HepG2 (cell line): ENCODE results near the gene ATOSB. TPM values are rescaled to one million over a fixed set of nuclear protein-coding genes. Genes with fewer than 3 reads are reported as not detected.

Experiments used
- ADNP ChIP-seq: sonication (generic); formaldehyde crosslinking; IDR thresholded peaks from 2 replicates; pipeline ENCODE4 v1.4.0; 2020; ENCODE audit warnings: missing genetic modification reagents
- GABPA ChIP-seq, 2 experiments: IDR thresholded peaks; 2 replicates each; pipeline ENCODE4 v1.6.1; 2011 to 2016; ENCODE audit warnings: low read depth in 2 of 2, low read length in 1 of 2, missing biosample characterization in 1 of 2, missing genetic modification characterization in 1 of 2
- HOXA9 ChIP-seq: sonication (generic); formaldehyde crosslinking; IDR thresholded peaks from 2 replicates; pipeline ENCODE4 v1.8.1; 2022; ENCODE audit warnings: missing genetic modification reagents, mild to moderate bottlenecking, moderate library complexity, borderline replicate concordance
- MAFF ChIP-seq: IDR thresholded peaks from 2 replicates; pipeline ENCODE4 v1.6.1; 2011; ENCODE audit warnings: low read depth, low read length, improper control_type of control experiment
- MEF2D ChIP-seq: sonication (generic); formaldehyde crosslinking; IDR thresholded peaks from 2 replicates; pipeline ENCODE4 v1.5.1; 2020; ENCODE audit warnings: mild to moderate bottlenecking, missing genetic modification reagents
- MZF1 ChIP-seq: sonication (generic); formaldehyde crosslinking; IDR thresholded peaks from 2 replicates; pipeline ENCODE4 v1.8.1; 2023; ENCODE audit warnings: mild to moderate bottlenecking, missing genetic modification reagents, borderline replicate concordance
- NFYC ChIP-seq: IDR thresholded peaks from 2 replicates; pipeline ENCODE4 v1.6.1; 2016; ENCODE audit warnings: missing genetic modification reagents, missing compliant biosample characterization
- SYNCRIP ChIP-seq: fragments of 200-400 bp; formaldehyde crosslinking; IDR thresholded peaks from 2 replicates; pipeline ENCODE4 v1.6.1; 2018; ENCODE audit warnings: mild to moderate bottlenecking, low read depth, low read length; ENCODE audit not compliant: insufficient read depth
- WIZ ChIP-seq: sonication (generic); formaldehyde crosslinking; IDR thresholded peaks from 2 replicates; pipeline ENCODE4 v1.5.1; 2020; ENCODE audit warnings: mild to moderate bottlenecking, missing genetic modification reagents
- ZBTB3 ChIP-seq: sonication (generic); formaldehyde crosslinking; IDR thresholded peaks from 2 replicates; pipeline ENCODE4 v1.4.0; 2020; ENCODE audit warnings: low read depth, mild to moderate bottlenecking, moderate library complexity, missing genetic modification reagents, borderline replicate concordance
- ZNF20 ChIP-seq: sonication (generic); formaldehyde crosslinking; IDR thresholded peaks from 2 replicates; pipeline ENCODE4 v1.4.0; 2020; ENCODE audit warnings: mild to moderate bottlenecking, moderate library complexity, missing genetic modification reagents
- ZNF530 ChIP-seq: sonication (generic); formaldehyde crosslinking; IDR thresholded peaks from 2 replicates; pipeline ENCODE4 v1.5.0; 2020; ENCODE audit warnings: low read depth, mild to moderate bottlenecking, missing genetic modification reagents
- ZNF768 ChIP-seq: sonication (generic); formaldehyde crosslinking; IDR thresholded peaks from 2 replicates; pipeline ENCODE4 v1.4.0; 2020; ENCODE audit warnings: missing genetic modification reagents
- ZSCAN25 ChIP-seq: sonication (generic); formaldehyde crosslinking; IDR thresholded peaks from 2 replicates; pipeline ENCODE4 v1.8.0; 2022; ENCODE audit warnings: mild to moderate bottlenecking, missing genetic modification reagents
- polyA plus RNA-seq, 8 experiments: library from polyadenylated mRNA; depleted of rRNA in 3 of 8; stranded (reverse) in 7 of 8; unstranded in 1 of 8; fragments of >200 nt; fragmentation: Illumina TruSeq in 4 of 8; extraction: Trizol in 4 of 8; gene quantifications; 2 replicates each; pipeline versions ENCODE4 v1.2.1 to v1.2.3, GENCODE V29; 2011 to 2016; ENCODE audit warnings: low read depth in 4 of 8, missing spikeins in 1 of 8, mixed read lengths in 1 of 8; ENCODE audit not compliant: insufficient read depth in 1 of 8
- total RNA-seq, 5 experiments: library from RNA; depleted of rRNA; stranded (reverse); fragments of >200 nt; fragmentation: Illumina TruSeq; extraction: Trizol; gene quantifications; 2 replicates each; pipeline ENCODE4 v1.2.3, GENCODE V29; 2016; ENCODE audit warnings: low read depth in 1 of 5
- TF ChIP-seq, protein P1 (sequence below): sonication (generic); formaldehyde crosslinking; IDR thresholded peaks from 2 replicates; pipeline ENCODE4 v1.5.1; 2020; ENCODE audit warnings: mild to moderate bottlenecking, missing genetic modification reagents, moderate library complexity
- TF ChIP-seq, protein P2 (sequence below): sonication (generic); formaldehyde crosslinking; IDR thresholded peaks from 2 replicates; pipeline ENCODE4 v1.5.1; 2020; ENCODE audit warnings: mild to moderate bottlenecking, missing genetic modification reagents
- TF ChIP-seq, protein P3 (sequence below): sonication (generic); IDR thresholded peaks from 2 replicates; pipeline ENCODE4 v1.6.1; 2016; ENCODE audit warnings: low read depth, borderline replicate concordance
- TF ChIP-seq, protein P4 (sequence below): sonication (generic); formaldehyde crosslinking; IDR thresholded peaks from 2 replicates; pipeline ENCODE4 v1.5.0; 2020; ENCODE audit warnings: missing genetic modification reagents
- TF ChIP-seq, protein P5 (sequence below): sonication (generic); formaldehyde crosslinking; IDR thresholded peaks from 2 replicates; pipeline ENCODE4 v1.8.1; 2023; ENCODE audit warnings: missing genetic modification reagents, inconsistent platforms, borderline replicate concordance

Gene ATOSB
- total and polyA plus RNA-seq, 2 of the 13 experiments (the other 11 are each of a cell fraction or from before 2014, with no cell fraction given) = 1.9 to 6.4 TPM

DNA sequence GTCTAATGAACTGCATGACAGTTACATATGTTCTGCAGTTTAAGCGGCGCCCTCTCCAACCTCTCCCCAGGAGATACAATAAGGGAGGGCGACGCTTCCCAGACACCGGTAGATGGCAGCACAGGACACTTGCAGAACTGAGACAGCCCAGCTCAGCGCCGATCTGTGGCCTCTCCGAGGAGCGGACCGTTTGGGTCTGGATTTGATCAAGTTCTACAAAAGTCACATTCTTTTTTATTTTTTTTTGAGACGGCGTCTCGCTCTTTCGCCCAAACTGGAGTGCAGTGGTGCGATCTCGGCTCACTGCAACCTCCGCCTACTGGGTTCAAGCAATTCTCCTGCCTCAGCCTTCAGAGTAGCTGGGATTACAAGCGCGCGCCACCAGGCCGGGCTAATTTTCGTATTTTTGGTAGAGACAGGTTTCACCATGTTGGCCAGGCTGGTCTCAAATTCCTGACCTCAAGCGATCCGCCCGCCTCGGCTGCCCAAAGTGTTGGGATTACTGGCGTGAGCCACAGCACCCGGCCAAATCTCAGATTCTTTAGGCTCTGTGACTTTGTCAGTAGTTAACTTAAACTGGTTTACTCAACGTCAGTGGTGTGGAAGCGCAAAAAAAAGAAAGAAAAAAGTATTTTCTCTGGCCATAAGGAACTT lies 1.4 kb upstream of the ATOSB start (continued):
- TF ChIP-seq, protein P1, sequence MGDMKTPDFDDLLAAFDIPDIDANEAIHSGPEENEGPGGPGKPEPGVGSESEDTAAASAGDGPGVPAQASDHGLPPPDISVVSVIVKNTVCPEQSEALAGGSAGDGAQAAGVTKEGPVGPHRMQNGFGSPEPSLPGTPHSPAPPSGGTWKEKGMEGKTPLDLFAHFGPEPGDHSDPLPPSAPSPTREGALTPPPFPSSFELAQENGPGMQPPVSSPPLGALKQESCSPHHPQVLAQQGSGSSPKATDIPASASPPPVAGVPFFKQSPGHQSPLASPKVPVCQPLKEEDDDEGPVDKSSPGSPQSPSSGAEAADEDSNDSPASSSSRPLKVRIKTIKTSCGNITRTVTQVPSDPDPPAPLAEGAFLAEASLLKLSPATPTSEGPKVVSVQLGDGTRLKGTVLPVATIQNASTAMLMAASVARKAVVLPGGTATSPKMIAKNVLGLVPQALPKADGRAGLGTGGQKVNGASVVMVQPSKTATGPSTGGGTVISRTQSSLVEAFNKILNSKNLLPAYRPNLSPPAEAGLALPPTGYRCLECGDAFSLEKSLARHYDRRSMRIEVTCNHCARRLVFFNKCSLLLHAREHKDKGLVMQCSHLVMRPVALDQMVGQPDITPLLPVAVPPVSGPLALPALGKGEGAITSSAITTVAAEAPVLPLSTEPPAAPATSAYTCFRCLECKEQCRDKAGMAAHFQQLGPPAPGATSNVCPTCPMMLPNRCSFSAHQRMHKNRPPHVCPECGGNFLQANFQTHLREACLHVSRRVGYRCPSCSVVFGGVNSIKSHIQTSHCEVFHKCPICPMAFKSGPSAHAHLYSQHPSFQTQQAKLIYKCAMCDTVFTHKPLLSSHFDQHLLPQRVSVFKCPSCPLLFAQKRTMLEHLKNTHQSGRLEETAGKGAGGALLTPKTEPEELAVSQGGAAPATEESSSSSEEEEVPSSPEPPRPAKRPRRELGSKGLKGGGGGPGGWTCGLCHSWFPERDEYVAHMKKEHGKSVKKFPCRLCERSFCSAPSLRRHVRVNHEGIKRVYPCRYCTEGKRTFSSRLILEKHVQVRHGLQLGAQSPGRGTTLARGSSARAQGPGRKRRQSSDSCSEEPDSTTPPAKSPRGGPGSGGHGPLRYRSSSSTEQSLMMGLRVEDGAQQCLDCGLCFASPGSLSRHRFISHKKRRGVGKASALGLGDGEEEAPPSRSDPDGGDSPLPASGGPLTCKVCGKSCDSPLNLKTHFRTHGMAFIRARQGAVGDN (CRISPR knock-in tag) = no peak
- TF ChIP-seq ZSCAN25 (no peak), GABPA (IDR thresholded peaks at IDR 0.05; ENCODE audit: low read depth, low read length) (no peak), GABPA (CRISPR knock-in tag; IDR thresholded peaks at IDR 0.05; ENCODE audit: low read depth) (no peak; the same call in 1 of the 2 replicates), MZF1 (CRISPR knock-in tag) (no peak), ZNF20 (CRISPR knock-in tag) (no peak), ZNF530 (CRISPR knock-in tag) (no peak), SYNCRIP (no peak), ZNF768 (CRISPR knock-in tag) (no peak), ZBTB3 (CRISPR knock-in tag) (no peak), HOXA9 (CRISPR knock-in tag) (no peak), MEF2D (CRISPR knock-in tag) (no peak), NFYC (CRISPR knock-in tag) (0 out of 2 replicates have a peak, but pooled peaks have one; percentile 8), ADNP (CRISPR knock-in tag) (no peak), WIZ (CRISPR knock-in tag) (no peak), MAFF (no peak)
- TF ChIP-seq, protein P2, sequence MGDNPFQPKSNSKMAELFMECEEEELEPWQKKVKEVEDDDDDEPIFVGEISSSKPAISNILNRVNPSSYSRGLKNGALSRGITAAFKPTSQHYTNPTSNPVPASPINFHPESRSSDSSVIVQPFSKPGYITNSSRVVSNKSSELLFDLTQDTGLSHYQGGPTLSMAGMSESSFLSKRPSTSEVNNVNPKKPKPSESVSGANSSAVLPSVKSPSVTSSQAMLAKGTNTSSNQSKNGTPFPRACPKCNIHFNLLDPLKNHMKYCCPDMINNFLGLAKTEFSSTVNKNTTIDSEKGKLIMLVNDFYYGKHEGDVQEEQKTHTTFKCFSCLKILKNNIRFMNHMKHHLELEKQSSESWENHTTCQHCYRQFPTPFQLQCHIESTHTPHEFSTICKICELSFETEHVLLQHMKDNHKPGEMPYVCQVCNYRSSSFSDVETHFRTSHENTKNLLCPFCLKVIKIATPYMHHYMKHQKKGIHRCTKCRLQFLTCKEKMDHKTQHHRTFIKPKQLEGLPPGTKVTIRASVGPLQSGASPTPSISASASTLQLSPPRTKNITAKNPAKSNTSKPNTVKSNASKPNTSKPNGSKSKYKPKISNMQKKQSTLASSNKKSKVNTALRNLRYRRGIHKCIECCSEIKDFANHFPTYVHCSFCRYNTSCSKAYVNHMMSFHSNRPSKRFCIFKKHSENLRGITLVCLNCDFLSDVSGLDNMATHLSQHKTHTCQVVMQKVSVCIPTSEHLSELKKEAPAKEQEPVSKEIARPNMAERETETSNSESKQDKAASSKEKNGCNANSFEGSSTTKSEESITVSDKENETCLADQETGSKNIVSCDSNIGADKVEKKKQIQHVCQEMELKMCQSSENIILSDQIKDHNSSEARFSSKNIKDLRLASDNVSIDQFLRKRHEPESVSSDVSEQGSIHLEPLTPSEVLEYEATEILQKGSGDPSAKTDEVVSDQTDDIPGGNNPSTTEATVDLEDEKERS = no peak
- TF ChIP-seq, protein P3, sequence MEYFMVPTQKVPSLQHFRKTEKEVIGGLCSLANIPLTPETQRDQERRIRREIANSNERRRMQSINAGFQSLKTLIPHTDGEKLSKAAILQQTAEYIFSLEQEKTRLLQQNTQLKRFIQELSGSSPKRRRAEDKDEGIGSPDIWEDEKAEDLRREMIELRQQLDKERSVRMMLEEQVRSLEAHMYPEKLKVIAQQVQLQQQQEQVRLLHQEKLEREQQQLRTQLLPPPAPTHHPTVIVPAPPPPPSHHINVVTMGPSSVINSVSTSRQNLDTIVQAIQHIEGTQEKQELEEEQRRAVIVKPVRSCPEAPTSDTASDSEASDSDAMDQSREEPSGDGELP = 0 out of 2 replicates have a peak, but pooled peaks have one; percentile 20
- TF ChIP-seq, protein P4, sequence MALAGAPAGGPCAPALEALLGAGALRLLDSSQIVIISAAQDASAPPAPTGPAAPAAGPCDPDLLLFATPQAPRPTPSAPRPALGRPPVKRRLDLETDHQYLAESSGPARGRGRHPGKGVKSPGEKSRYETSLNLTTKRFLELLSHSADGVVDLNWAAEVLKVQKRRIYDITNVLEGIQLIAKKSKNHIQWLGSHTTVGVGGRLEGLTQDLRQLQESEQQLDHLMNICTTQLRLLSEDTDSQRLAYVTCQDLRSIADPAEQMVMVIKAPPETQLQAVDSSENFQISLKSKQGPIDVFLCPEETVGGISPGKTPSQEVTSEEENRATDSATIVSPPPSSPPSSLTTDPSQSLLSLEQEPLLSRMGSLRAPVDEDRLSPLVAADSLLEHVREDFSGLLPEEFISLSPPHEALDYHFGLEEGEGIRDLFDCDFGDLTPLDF (CRISPR knock-in tag) = no peak
- TF ChIP-seq, protein P5, sequence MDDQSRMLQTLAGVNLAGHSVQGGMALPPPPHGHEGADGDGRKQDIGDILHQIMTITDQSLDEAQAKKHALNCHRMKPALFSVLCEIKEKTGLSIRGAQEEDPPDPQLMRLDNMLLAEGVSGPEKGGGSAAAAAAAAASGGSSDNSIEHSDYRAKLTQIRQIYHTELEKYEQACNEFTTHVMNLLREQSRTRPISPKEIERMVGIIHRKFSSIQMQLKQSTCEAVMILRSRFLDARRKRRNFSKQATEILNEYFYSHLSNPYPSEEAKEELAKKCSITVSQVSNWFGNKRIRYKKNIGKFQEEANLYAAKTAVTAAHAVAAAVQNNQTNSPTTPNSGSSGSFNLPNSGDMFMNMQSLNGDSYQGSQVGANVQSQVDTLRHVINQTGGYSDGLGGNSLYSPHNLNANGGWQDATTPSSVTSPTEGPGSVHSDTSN = no peak
